GM12878 (cell line): ENCODE data around the gene SPATS2L.

Experiments used
- ESRRA ChIP-seq: IDR thresholded peaks from 2 replicates; pipeline ENCODE4 v1.6.1; 2012; ENCODE audit warnings: mild to moderate bottlenecking, low read length, improper control_type of control experiment
- FOXM1 ChIP-seq: IDR thresholded peaks from 2 replicates; pipeline ENCODE4 v1.6.1; 2012; ENCODE audit warnings: low read depth, mild to moderate bottlenecking, inconsistent platforms, low read length, moderate library complexity
- YBX1 ChIP-seq: fragments of 450-650 bp; IDR thresholded peaks from 2 replicates; pipeline ENCODE4 v1.6.1; 2016; ENCODE audit warnings: antibody characterized with exemption
- TF ChIP-seq, protein P1 (sequence below), 3 experiments: IDR thresholded peaks in 2 of 3; conservative IDR thresholded peaks in 1 of 3; 2 replicates each; pipeline ENCODE4 v1.5.1; 2011; ENCODE audit warnings: low read depth in 3 of 3, low read length in 3 of 3, mild to moderate bottlenecking in 3 of 3, control low read depth in 2 of 3, moderate library complexity in 2 of 3, inconsistent platforms in 1 of 3, mixed read lengths in 1 of 3; ENCODE audit not compliant: control insufficient read depth in 2 of 3, insufficient read depth in 1 of 3; ENCODE audit errors: extremely low read depth in 1 of 3
- TF ChIP-seq, protein P2 (sequence below): IDR thresholded peaks from 2 replicates; pipeline ENCODE4 v1.6.1; 2012; ENCODE audit warnings: mild to moderate bottlenecking, low read depth, low read length

GRCh38 chr2:200502196-200502595 is 195.7 kb downstream of the SPATS2L start:
- TF ChIP-seq YBX1, result no peak
- TF ChIP-seq, protein P1, sequence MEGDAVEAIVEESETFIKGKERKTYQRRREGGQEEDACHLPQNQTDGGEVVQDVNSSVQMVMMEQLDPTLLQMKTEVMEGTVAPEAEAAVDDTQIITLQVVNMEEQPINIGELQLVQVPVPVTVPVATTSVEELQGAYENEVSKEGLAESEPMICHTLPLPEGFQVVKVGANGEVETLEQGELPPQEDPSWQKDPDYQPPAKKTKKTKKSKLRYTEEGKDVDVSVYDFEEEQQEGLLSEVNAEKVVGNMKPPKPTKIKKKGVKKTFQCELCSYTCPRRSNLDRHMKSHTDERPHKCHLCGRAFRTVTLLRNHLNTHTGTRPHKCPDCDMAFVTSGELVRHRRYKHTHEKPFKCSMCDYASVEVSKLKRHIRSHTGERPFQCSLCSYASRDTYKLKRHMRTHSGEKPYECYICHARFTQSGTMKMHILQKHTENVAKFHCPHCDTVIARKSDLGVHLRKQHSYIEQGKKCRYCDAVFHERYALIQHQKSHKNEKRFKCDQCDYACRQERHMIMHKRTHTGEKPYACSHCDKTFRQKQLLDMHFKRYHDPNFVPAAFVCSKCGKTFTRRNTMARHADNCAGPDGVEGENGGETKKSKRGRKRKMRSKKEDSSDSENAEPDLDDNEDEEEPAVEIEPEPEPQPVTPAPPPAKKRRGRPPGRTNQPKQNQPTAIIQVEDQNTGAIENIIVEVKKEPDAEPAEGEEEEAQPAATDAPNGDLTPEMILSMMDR (IDR thresholded peaks at IDR 0.05 in 2 of 3, conservative IDR thresholded peaks at IDR 0.05 in 1 of 3; ENCODE audit: control insufficient read depth in 2 of 3, extremely low read depth in 1 of 3, insufficient read depth in 1 of 3, low read depth in 3 of 3, low read length in 3 of 3), result no peak
- TF ChIP-seq, protein P2, sequence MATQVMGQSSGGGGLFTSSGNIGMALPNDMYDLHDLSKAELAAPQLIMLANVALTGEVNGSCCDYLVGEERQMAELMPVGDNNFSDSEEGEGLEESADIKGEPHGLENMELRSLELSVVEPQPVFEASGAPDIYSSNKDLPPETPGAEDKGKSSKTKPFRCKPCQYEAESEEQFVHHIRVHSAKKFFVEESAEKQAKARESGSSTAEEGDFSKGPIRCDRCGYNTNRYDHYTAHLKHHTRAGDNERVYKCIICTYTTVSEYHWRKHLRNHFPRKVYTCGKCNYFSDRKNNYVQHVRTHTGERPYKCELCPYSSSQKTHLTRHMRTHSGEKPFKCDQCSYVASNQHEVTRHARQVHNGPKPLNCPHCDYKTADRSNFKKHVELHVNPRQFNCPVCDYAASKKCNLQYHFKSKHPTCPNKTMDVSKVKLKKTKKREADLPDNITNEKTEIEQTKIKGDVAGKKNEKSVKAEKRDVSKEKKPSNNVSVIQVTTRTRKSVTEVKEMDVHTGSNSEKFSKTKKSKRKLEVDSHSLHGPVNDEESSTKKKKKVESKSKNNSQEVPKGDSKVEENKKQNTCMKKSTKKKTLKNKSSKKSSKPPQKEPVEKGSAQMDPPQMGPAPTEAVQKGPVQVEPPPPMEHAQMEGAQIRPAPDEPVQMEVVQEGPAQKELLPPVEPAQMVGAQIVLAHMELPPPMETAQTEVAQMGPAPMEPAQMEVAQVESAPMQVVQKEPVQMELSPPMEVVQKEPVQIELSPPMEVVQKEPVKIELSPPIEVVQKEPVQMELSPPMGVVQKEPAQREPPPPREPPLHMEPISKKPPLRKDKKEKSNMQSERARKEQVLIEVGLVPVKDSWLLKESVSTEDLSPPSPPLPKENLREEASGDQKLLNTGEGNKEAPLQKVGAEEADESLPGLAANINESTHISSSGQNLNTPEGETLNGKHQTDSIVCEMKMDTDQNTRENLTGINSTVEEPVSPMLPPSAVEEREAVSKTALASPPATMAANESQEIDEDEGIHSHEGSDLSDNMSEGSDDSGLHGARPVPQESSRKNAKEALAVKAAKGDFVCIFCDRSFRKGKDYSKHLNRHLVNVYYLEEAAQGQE, result no peak
- no peak for TF ChIP-seq FOXM1
- TF ChIP-seq ESRRA, result no peak
